ENCODE results near the gene PSMA3.

DNA sequence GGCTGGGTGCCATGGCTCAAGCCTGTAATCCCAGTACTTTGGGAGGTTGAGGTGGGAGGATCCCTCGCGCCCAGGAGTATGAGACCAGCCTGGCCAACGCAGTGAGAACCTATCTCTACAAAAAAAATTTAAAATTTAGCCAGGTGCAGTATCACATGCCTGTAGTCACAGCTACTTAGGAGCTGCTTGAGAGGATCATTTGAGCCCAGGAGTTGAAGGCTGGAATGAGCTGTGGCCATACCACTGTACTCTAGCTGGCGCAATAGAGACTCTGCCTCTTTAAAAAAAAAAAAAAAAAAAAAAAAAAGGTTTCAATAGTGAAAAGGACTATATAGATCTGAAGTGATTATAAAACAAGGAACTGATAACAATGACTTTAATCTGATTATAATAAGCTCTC, 13.5 kb downstream of the PSMA3 start:
- no peak for TF ChIP-seq EP300 (IDR thresholded peaks at IDR 0.05; ENCODE audit: borderline replicate concordance in 1 of 2, low read depth in 2 of 2, low read length in 2 of 2)
- TF ChIP-seq, protein P1, sequence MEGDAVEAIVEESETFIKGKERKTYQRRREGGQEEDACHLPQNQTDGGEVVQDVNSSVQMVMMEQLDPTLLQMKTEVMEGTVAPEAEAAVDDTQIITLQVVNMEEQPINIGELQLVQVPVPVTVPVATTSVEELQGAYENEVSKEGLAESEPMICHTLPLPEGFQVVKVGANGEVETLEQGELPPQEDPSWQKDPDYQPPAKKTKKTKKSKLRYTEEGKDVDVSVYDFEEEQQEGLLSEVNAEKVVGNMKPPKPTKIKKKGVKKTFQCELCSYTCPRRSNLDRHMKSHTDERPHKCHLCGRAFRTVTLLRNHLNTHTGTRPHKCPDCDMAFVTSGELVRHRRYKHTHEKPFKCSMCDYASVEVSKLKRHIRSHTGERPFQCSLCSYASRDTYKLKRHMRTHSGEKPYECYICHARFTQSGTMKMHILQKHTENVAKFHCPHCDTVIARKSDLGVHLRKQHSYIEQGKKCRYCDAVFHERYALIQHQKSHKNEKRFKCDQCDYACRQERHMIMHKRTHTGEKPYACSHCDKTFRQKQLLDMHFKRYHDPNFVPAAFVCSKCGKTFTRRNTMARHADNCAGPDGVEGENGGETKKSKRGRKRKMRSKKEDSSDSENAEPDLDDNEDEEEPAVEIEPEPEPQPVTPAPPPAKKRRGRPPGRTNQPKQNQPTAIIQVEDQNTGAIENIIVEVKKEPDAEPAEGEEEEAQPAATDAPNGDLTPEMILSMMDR (IDR thresholded peaks at IDR 0.05; ENCODE audit: control extremely low read depth in 1 of 3, insufficient read depth in 1 of 3, low read depth in 1 of 3, low read length in 3 of 3) = no peak
- no peak for TF ChIP-seq RNF2 (IDR thresholded peaks at IDR 0.05; ENCODE audit: borderline replicate concordance, low read depth, low read length, missing control alignments, poor library complexity, severe bottlenecking)
- no peak for TF ChIP-seq POLR2A (IDR thresholded peaks at IDR 0.05; ENCODE audit: control extremely low read depth in 1 of 2, low read depth in 2 of 2, low read length in 2 of 2)
- no peak for TF ChIP-seq RAD21 (IDR thresholded peaks at IDR 0.05 in 1 of 2, conservative IDR thresholded peaks at IDR 0.05 in 1 of 2; ENCODE audit: low read depth in 2 of 2, low read length in 2 of 2)
- TF ChIP-seq POLR2AphosphoS5 (IDR thresholded peaks at IDR 0.05; ENCODE audit: low read depth, low read length) = no peak
- no peak for TF ChIP-seq EZH2 (IDR thresholded peaks at IDR 0.05; ENCODE audit: low read depth, low read length, severe bottlenecking)
- no peak for TF ChIP-seq BRCA1 (IDR thresholded peaks at IDR 0.05; ENCODE audit: low read depth, low read length)
